Chondrocyte (in vitro differentiated cells): ENCODE results near the gene FSIP1. TPM values are rescaled to one million over a fixed set of nuclear protein-coding genes. Genes with fewer than 3 reads are reported as not detected.
A peak's percentile ranks its signal among the peaks of the same experiment; 100 is the strongest.

Experiments used
- DNase-seq: peaks from one replicate; pipeline ENCODE4 v3.0.0; 2021; ENCODE audit warnings: mixed read lengths, low spot score
- H3K27ac Mint-ChIP-seq: one replicate; pipeline ENCODE4 v1.8.0; 2021; ENCODE audit warnings: mild to moderate bottlenecking, moderate library complexity, mixed read lengths; ENCODE audit not compliant: unreplicated experiment
- H3K27me3 Mint-ChIP-seq: 2 replicates; pipeline ENCODE4 v1.8.0; 2021; ENCODE audit warnings: low read depth, mixed read lengths
- H3K36me3 Mint-ChIP-seq: 2 replicates; pipeline ENCODE4 v1.8.0; 2021; ENCODE audit warnings: low read depth, mixed read lengths
- H3K4me1 Mint-ChIP-seq: 2 replicates; pipeline ENCODE4 v1.8.0; 2021; ENCODE audit warnings: low read depth, mild to moderate bottlenecking, mixed read lengths
- H3K4me3 Mint-ChIP-seq: one replicate; pipeline ENCODE4 v1.8.0; 2021; ENCODE audit warnings: mild to moderate bottlenecking, moderate library complexity, mixed read lengths; ENCODE audit not compliant: unreplicated experiment
- H3K9me3 Mint-ChIP-seq: 2 replicates; pipeline ENCODE4 v1.8.0; 2021; ENCODE audit warnings: low read depth, mixed read lengths
- total RNA-seq: library from RNA; stranded (reverse); gene quantifications from 3 replicates; pipeline ENCODE4 v1.2.1, GENCODE V29; 2021
- TF ChIP-seq, protein P1 (sequence below): fragments of 200-600 bp; sonication (generic); IDR thresholded peaks from 2 replicates; pipeline ENCODE4 v1.5.0; 2021; ENCODE audit warnings: antibody characterized with exemption, mild to moderate bottlenecking, moderate library complexity

FSIP1 gene
- total RNA-seq, 1 donor from 2014 or later: 0.40 TPM

DNA sequence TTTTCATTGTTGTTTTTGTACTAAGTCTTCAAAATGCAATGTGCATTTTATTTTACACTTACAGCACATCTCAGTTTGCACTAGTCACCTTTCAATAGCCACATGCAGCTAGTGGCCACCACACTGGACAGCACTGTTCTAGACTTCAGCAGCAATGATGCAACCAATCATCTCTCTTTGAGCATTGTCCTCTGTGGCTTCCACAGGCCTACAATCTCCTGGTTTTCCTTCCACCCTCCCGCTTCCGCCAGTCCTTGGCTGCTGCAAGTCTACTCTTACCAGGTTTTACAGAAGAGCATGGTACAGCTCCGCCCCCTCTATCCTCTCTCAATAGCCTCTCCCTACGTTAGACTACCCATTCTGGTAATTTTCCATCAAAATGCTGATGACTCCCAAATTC, 25.1 kb upstream of the FSIP1 start:
- no peak overlapping the region for H3K4me3 Mint-ChIP-seq
- H3K27me3 Mint-ChIP-seq: no peaks in the 10 kb centered on the region
- no peak for DNase-seq
- no peaks in the 10 kb centered on the region for H3K9me3 Mint-ChIP-seq
- TF ChIP-seq, protein P1, sequence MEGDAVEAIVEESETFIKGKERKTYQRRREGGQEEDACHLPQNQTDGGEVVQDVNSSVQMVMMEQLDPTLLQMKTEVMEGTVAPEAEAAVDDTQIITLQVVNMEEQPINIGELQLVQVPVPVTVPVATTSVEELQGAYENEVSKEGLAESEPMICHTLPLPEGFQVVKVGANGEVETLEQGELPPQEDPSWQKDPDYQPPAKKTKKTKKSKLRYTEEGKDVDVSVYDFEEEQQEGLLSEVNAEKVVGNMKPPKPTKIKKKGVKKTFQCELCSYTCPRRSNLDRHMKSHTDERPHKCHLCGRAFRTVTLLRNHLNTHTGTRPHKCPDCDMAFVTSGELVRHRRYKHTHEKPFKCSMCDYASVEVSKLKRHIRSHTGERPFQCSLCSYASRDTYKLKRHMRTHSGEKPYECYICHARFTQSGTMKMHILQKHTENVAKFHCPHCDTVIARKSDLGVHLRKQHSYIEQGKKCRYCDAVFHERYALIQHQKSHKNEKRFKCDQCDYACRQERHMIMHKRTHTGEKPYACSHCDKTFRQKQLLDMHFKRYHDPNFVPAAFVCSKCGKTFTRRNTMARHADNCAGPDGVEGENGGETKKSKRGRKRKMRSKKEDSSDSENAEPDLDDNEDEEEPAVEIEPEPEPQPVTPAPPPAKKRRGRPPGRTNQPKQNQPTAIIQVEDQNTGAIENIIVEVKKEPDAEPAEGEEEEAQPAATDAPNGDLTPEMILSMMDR: no peak
- peaks cover 3% of the 10 kb centered on the region for H3K36me3 Mint-ChIP-seq
- H3K4me1 Mint-ChIP-seq: no peaks in the 10 kb centered on the region
- no peak overlapping the region for H3K27ac Mint-ChIP-seq

DNA sequence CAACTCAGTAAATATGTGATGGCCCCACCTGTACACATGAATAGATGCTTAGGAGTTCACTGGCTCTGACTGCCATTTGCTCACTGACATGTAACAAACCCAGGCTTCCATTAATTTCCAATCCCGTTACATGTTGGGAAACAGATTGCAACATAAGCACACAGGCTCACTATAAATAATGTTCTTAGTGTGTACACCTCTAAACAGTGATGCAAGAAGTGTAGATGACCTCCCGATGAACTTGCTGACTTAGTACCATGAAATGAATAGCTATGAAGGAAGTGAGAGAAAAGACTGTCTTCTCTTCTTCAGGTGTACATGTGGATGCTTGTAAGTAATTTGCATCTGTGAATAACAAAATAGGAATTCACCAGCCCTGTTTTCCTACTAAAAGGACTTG, 21.4 kb upstream of the FSIP1 start:
- H3K27me3 Mint-ChIP-seq: no peaks in the 10 kb centered on the region
- no peaks in the 10 kb centered on the region for H3K9me3 Mint-ChIP-seq
- H3K4me1 Mint-ChIP-seq: no peaks in the 10 kb centered on the region
- no peak for DNase-seq
- H3K4me3 Mint-ChIP-seq: no peak overlapping the region
- H3K36me3 Mint-ChIP-seq: peaks cover 18% of the 10 kb centered on the region
- H3K27ac Mint-ChIP-seq: no peak overlapping the region
- TF ChIP-seq, protein P1: no peak

- Mint-ChIP-seq H3K9me3 (no peaks in the 10 kb centered on the region), H3K27me3 (no peaks in the 10 kb centered on the region), H3K27ac (no peak overlapping the region), H3K4me1 (no peaks in the 10 kb centered on the region), H3K36me3 (peaks cover 18% of the 10 kb centered on the region), H3K4me3 (no peak overlapping the region)
- TF ChIP-seq, protein P1: no peak
- no peak for DNase-seq
Measured at GRCh38 chr15:39803016-39803415, 20.4 kb upstream of the FSIP1 start.

DNA sequence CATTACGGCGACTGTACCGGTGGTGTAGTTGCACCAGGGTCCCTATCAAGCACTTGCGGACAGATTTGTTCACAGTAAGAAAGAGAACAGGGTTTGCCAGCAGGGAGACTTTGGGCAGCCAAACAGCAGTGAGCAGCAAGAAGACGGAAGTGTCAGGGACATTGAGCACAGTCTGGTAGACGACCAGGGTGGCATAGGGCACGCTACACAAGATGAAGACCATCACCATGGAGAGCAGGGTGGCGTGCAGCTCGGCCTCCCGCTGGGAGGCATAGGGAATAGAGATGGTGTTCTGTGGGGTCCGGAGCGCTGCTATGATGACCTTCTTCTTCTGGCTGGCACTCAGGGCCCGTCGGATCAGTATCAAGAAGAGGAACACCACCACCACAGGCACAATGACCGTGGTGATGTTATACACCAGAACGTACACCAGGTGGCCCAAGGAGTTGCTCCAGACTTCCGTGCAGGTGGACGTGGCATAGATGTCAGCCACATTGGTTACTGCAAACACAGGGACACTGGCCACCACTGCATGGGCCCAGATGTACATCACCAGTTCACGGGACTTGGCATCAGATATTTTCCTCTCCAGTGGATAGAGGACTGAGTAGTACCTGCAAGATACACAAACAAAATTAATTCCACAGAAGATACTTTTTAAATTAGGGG, 19.1 kb upstream of the FSIP1 start:
- Mint-ChIP-seq H3K36me3 (peaks cover 18% of the 10 kb centered on the region), H3K27me3 (no peaks in the 10 kb centered on the region), H3K4me3 (no peak overlapping the region), H3K9me3 (no peaks in the 10 kb centered on the region), H3K4me1 (no peaks in the 10 kb centered on the region), H3K27ac (no peak overlapping the region)
- DNase-seq: no peak
- TF ChIP-seq, protein P1: peak; percentile 70

DNA sequence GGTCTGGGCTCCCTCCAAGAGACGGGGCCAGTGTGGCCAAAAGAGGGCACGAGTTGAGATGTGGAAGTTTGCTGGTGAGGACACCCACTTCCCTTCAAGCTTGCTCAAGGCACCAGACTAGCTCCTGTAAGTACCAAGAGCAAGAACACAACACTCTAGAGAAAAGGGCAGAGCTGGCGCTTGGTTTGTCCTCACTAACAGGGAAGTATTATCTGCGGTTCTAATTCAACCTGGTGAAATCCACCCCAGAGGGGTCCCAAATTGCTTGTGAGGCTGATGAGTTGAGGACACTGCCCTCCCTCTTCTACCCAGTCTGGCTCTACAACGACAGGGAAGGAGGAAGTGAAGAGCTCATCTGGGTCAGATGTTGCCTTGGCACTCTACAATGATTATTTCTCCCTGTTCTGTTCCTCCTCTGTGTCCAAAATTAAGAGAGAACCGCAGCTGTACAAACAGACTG, 16.9 kb upstream of the FSIP1 start:
- H3K4me1 Mint-ChIP-seq: no peaks in the 10 kb centered on the region
- no peak overlapping the region for H3K4me3 Mint-ChIP-seq
- H3K27me3 Mint-ChIP-seq: no peaks in the 10 kb centered on the region
- no peaks in the 10 kb centered on the region for H3K9me3 Mint-ChIP-seq
- H3K27ac Mint-ChIP-seq: no peak overlapping the region
- H3K36me3 Mint-ChIP-seq: peaks cover 18% of the 10 kb centered on the region
- no peak for DNase-seq
- TF ChIP-seq, protein P1: no peak
